Pancreas (tissue), 10 donors: ENCODE measurements around the gene RFLNA. TPM values are rescaled to one million over a fixed set of nuclear protein-coding genes. Genes with fewer than 3 reads are reported as not detected.
"Not testable (repeated sequence)": the region's sequence is repeated elsewhere in the genome, so short reads cannot be mapped to it uniquely, and the experiment has no call there.

ENCODE experiments used
- ATAC-seq, 4 donors: fragments of 200-7000 bp; cut with Tn5 transposase; one replicate each; pipeline versions ENCODE4 v1.8.0 to v1.9.1; 2020; ENCODE audit warnings: mild to moderate bottlenecking in 4 of 4, moderate library complexity in 4 of 4
- DNase-seq, 6 donors: peaks; one replicate each; pipeline ENCODE4 v3.0.0-alpha.2; 2020
- FAIRE-seq: peaks from 2 replicates; lab custom pipeline; 2012; peaks lifted over from hg19 to GRCh38; lab: Jason Lieb, UNC
- H3K27ac ChIP-seq, 4 donors: fragments of 200-600 bp; sonication (generic); 1 replicate in 3 of 4; 2 replicates in 1 of 4; pipeline versions ENCODE4 v1.5.0 to v1.8.0; 2020
- H3K27me3 ChIP-seq, 4 donors: fragments of 200-600 bp; one replicate each; pipeline ENCODE4 v1.8.0; 2021
- H3K36me3 ChIP-seq, 3 donors: fragments of 200-600 bp; sonication (generic) in 1 of 3; one replicate each; pipeline versions ENCODE4 v1.5.0 to v1.8.0; 2020 to 2021
- H3K4me1 ChIP-seq, 3 donors: fragments of 200-600 bp; one replicate each; pipeline ENCODE4 v1.8.0; 2021
- H3K4me3 ChIP-seq, 4 donors: fragments of 200-600 bp; sonication (generic) in 2 of 4; one replicate each; pipeline versions ENCODE4 v1.5.0 to v1.8.0; 2020 to 2021
- H3K9me3 ChIP-seq, 4 donors: fragments of 200-600 bp; one replicate each; pipeline ENCODE4 v1.8.0; 2021
- WGBS, 2 donors: extraction: QIAGEN DNeasy Blood & Tissue Kit; methylation state at CpG; one replicate each; pipeline ENCODE4 v1.1.7; 2013; 5-methylcytosine and 5-hydroxymethylcytosine counted together
- intact Hi-C, 3 donors: fragments of 100-400 bp; cut with DNase I; formaldehyde crosslinking; loops; one replicate each; pipeline versions ENCODE4 v1.11.1 to v1.14.2; 2022
- polyA plus RNA-seq, 2 donors: library from polyadenylated mRNA; stranded (reverse); fragments of 200-250 nt; gene quantifications; one replicate each; pipeline ENCODE4 v1.2.3, GENCODE V29; 2013
- total RNA-seq, 6 donors: library from RNA; stranded (reverse); fragmentation: NEBNext Ultra II Directional in 4 of 6; extraction: Animal tissue kit (Norgen Biotek cat#: 25700) in 4 of 6; gene quantifications; one replicate each; pipeline versions ENCODE4 v1.2.1 to v1.2.4, GENCODE V29; 2021 to 2023
- TF ChIP-seq, protein P1 (sequence below), 4 donors: fragments of 200-600 bp; sonication (generic) in 3 of 4; IDR thresholded peaks; one replicate each; pipeline versions ENCODE4 v1.5.0 to v1.8.0; 2021; ENCODE audit warnings: antibody characterized with exemption in 4 of 4
- donor health status: healthy with polysubstance abuse.
- donor health status: DM: no; HTN: no; CAD: no; lungs with moderate emphysema.
- donor health status: DM: no; HTN: no; CAD: no.
- donor health status: control.
- donor health status: control.
- donor health status: Bipolar disorder and iron deficiency.
- donor health status: DM: yes; HTN: yes; CAD: no.
- donor health status: DM: no; HTN: no; CAD: no.
- donor health status: DM: no; HTN: no; CAD: no.
- donor health status: DM: yes; HTN: yes; CAD: no.

Gene RFLNA
- total and polyA plus RNA-seq, 8 donors, result 0.09 to 1.3 (median 0.45) TPM

DNA sequence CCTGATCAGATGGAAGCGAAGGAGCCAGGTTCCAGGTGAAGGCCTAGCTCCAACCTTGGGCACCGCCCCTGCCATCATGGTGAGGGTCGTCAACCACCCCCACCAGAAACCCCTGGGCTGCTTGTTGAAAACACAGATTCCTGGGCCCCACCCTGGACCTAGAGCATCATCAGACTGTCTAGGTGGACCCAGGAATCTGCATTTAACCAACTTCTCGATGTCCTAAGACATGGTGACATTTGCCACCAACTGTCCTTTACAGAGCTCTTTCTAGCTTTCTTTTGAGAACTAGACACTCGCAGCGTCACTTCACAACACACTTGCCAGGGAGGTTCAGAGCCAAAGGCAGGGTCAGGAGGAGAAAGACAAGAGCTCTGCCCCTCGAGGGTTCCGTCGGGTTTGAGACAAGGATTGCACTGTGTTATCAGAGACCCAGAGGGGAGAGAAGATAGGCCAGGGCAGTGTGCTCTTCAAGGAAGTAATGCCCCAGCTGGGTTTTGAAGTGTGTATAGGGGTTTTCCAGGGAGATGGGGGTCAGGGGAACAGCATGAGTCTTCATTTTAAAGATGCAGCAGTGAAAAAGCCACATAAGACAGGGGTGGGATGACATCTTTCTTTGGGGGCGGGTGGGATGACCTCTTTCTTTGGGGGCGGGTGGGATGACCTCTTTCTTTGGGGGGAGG, 24.6 kb downstream of the RFLNA start:
- H3K4me1 ChIP-seq, result no peaks in the 10 kb centered on the region
- TF ChIP-seq, protein P1, sequence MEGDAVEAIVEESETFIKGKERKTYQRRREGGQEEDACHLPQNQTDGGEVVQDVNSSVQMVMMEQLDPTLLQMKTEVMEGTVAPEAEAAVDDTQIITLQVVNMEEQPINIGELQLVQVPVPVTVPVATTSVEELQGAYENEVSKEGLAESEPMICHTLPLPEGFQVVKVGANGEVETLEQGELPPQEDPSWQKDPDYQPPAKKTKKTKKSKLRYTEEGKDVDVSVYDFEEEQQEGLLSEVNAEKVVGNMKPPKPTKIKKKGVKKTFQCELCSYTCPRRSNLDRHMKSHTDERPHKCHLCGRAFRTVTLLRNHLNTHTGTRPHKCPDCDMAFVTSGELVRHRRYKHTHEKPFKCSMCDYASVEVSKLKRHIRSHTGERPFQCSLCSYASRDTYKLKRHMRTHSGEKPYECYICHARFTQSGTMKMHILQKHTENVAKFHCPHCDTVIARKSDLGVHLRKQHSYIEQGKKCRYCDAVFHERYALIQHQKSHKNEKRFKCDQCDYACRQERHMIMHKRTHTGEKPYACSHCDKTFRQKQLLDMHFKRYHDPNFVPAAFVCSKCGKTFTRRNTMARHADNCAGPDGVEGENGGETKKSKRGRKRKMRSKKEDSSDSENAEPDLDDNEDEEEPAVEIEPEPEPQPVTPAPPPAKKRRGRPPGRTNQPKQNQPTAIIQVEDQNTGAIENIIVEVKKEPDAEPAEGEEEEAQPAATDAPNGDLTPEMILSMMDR (IDR thresholded peaks at IDR 0.05), result no peak
- H3K9me3 ChIP-seq, result no peaks in the 10 kb centered on the region
- DNase-seq (peak in 1 of 6 donors; percentile 13), FAIRE-seq (no peak), ATAC-seq (no peak)
- H3K4me3 ChIP-seq, result no peak overlapping the region
- H3K27me3 ChIP-seq, result no peaks in the 10 kb centered on the region
- H3K27ac ChIP-seq, result no peak overlapping the region
- H3K36me3 ChIP-seq, result peaks cover 7 to 11% (median 9%) of the 10 kb centered on the region in 3 donors
- intact Hi-C loops, result loop anchor here in 2 of 3 donors (2.0 to 5.0 kb wide), 2 partner anchors 282 to 285 kb away; no protein-coding TSS in a partner anchor
- 65 to 72% methylated on average over 10 to 11 of the region's 11 CpGs for WGBS, 2 donors

DNA sequence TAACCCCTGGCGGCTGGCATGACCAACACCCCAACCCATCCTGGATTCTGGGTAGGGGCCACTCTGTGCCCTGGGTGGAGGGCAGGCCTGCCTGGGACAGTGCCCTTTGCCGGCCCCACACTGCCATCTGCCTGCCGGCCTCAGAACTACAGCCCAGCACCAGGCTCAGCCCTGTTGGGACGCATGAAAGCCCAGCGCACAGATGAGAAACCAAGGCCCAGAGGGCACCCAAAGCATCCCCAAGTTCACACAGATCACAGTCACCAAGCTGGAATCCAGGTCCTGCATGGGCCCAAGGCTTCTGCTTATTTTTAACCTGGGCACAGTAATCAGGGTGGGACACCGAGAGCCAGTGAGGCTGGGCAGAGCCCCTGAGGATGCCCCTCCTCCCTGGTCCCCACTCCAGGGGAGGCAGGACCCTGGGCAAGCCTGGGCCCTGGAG, 26.2 kb downstream of the RFLNA start:
- H3K9me3 ChIP-seq, result no peaks in the 10 kb centered on the region
- peaks cover 7 to 24% (median 23%) of the 10 kb centered on the region in 3 donors for H3K36me3 ChIP-seq
- no peak overlapping the region for H3K27ac ChIP-seq
- no peaks in the 10 kb centered on the region for H3K4me1 ChIP-seq
- DNase-seq (peak; percentile 36 to 90 (median 72)), ATAC-seq (peak; percentile 75 to 94 (median 86)), FAIRE-seq (no peak)
- 24 to 37% methylated on average over 6 of the region's 6 CpGs for WGBS, 2 donors
- intact Hi-C loops, result loop anchor here in 1 of 3 donors (2.0 kb wide), 1 partner anchor 286 kb away; no protein-coding TSS in a partner anchor
- H3K27me3 ChIP-seq, result no peaks in the 10 kb centered on the region
- no peak overlapping the region for H3K4me3 ChIP-seq
- TF ChIP-seq, protein P1 (IDR thresholded peaks at IDR 0.05), result peak; percentile 78 to 85 (median 82)

- Histone ChIP-seq H3K27me3 (no peaks in the 10 kb centered on the region), H3K9me3 (no peaks in the 10 kb centered on the region), H3K27ac (no peak overlapping the region), H3K4me3 (no peak overlapping the region), H3K4me1 (no peaks in the 10 kb centered on the region), H3K36me3 (peaks cover 7 to 30% (median 25%) of the 10 kb centered on the region in 3 donors)
- FAIRE-seq (no peak), DNase-seq (peak in 1 of 6 donors; percentile 23), ATAC-seq (peak; percentile 23 to 36 (median 28))
- intact Hi-C loops, result loop anchor here in 1 of 3 donors (2.0 kb wide), 1 partner anchor 287 kb away; no protein-coding TSS in a partner anchor
- TF ChIP-seq, protein P1 (IDR thresholded peaks at IDR 0.05), result no peak
- WGBS, 2 donors, result 66 to 79% methylated on average over 7 of the region's 7 CpGs
Measured at GRCh38 chr12:124321556-124322270, 26.8 kb downstream of the RFLNA start.

DNA sequence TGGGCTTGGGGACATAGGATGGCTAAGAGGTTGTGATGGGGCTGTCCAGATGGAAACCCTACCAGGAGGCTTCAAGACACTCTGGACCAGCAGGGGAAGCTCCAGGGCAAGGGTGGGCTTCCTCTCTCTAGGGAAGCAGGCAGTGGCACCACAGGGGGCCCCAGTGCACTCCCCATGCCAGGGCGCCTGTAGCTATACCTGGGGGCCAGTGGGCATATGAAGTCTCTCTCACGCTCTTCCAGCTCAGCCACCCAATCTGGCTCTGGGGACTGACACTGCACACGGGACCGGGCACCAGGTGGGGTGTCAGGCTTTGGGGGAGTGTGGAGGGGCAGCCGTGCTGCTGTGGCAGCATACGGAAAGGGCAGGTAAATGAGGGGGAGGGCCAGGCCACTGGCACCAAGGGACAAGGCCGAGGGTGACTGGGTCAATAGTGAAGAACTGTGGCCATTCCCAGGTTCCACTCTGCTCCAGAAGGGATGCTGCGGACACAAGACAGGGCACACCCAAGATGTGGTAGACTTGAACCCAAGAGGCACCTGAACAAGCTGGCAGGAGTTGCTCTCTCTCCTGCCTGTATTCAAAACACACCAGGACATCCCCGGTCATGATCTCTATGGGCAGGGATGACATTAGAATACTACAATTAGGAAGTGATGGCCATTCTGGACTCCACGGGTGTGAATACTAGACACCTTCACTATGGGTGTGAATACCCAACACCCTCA, 27.5 kb downstream of the RFLNA start:
- intact Hi-C loops, result no loop called here
- peak in 1 of 6 donors; percentile 18 for DNase-seq
- TF ChIP-seq, protein P1 (IDR thresholded peaks at IDR 0.05), result no peak
- no peak overlapping the region for H3K4me3 ChIP-seq
- H3K27ac ChIP-seq, result no peak overlapping the region
- no peaks in the 10 kb centered on the region for H3K4me1 ChIP-seq
- no peak for FAIRE-seq
- WGBS, 2 donors, result 65 to 77% methylated on average over 10 of the region's 10 CpGs
- peak in 1 of 4 donors; percentile 4 for ATAC-seq
- H3K9me3 ChIP-seq, result no peaks in the 10 kb centered on the region
- peaks cover 7 to 31% (median 25%) of the 10 kb centered on the region in 3 donors for H3K36me3 ChIP-seq
- no peaks in the 10 kb centered on the region for H3K27me3 ChIP-seq

DNA sequence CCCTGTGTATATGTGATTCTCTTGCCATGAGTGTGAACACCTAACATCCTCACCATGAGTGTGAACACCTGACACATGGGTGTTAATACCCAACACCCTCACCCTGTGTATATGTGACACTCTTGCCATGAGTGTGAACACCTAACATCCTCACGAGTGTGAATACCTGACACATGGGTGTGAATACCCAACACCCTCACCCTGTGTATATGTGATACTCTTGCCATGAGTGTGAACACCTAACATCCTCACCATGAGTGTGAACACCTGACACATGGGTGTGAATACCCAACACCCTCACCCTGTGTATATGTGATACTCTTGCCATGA, 28.1 kb downstream of the RFLNA start:
- H3K9me3 ChIP-seq, H3K27me3 ChIP-seq, FAIRE-seq, H3K27ac ChIP-seq, ATAC-seq, intact Hi-C loops, H3K4me1 ChIP-seq, DNase-seq, H3K4me3 ChIP-seq: not testable (repeated sequence)
- WGBS, 2 donors, result 85 to 91% methylated on average over 1 of the region's 1 CpG
- peaks cover 7 to 35% (median 25%) of the 10 kb centered on the region in 3 donors for H3K36me3 ChIP-seq
